ENCODE results near the gene ATG10. TPM values are rescaled to one million over a fixed set of nuclear protein-coding genes. Genes with fewer than 3 reads are reported as not detected.

Gene ATG10
- total and polyA plus RNA-seq, 2 of the 8 experiments (the other 6 are each of a cell fraction or from before 2014, with no cell fraction given) = 3.7 to 8.8 TPM

DNA sequence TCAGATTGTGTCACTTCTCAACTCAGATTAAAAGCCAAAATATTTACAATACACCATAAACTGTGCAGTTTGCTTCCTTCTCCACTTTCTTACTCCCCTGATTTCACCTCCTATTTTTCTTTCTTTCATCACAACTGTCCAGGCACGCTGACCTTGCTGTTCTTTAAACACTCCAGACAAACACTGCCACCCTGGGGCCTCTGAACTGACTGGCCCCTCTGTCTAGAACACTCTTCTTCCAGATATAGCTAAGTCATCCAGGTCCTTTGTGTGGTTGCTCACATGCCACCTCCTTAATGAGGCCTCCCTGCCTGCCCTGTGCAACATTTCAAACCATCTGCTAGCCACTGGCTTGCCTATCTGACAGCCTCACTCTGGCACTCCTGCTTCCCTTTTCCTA is 46.6 kb downstream of the ATG10 start (continued):
- TF ChIP-seq MAX (IDR thresholded peaks at IDR 0.05) = no peak

Data from H1 (cell line).